ENCODE results near the gene GRM8.

DNA sequence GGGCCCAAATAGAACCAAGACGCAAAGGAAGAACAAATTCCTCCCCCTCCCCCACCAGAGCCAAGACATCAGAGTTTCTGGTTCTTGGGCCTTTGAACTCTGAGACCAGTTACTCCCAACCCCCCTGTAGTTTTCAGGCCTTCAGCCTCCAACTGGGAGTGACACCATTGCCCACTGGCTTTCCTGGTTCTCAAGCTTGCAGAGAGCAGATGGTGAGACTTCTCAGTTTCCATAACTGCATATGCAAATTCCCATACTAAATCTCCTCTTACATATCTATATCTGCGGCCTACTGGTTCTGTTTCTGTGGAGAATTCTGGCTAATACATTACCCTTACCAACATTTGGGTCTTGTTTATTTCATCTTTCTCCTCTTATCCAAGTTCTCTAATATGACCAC lies 762.9 kb downstream of the GRM8 start:
- TF ChIP-seq CTCF (conservative IDR thresholded peaks at IDR 0.05) (no peak), ZFX (IDR thresholded peaks at IDR 0.05) (no peak)
